HG03139 (cell line): Measurements from ENCODE around the gene DRAXIN.

ENCODE experiments used
- ATAC-seq: cut with Tn5 transposase; IDR thresholded peaks from one replicate; pipeline ENCODE4 v1.9.1; 2021; ENCODE audit not compliant: unreplicated experiment

The DRAXIN gene

DNA sequence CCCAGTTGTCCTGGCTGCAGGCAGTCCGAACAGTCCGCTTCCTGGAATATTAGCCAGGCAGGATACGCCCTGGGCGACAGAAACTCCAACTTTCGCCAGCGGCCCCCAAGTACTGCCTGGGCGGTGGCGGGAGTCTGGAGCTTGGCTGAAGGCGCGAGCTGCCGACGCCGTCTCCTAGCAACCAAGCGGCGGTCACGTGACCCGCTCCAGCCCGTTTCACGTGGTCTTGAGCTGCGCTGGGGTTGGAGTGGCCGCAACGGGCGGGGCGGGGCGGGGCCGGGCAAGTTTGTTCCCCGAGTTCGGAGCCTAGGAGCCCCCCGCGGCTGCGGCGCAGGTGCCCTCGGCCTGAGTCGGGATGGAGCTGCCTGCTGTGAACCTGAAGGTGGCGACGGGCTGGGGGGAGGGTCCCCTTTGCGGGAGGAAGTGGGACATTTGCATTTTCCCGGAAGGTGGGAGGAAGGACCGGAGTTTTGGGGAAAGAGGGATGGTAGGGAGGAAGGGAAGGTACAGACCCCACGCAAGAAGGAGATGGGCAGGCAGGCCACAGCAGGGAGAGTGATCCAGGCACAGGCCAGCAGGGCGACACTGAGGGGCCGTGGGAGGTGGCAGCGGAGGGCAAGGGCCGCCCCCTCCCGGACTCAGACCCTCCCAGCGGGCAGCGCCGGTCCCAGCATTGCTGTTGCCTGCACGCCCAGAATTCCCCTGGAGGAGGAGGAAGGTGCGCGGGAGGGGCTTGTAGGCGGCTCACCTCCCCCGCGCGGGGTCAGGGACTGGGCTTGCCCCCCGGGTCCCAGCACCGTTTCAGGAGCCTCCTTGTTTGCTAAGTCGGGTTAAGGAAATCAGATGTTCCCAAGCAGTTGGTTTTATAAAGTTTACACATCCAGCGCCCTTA, 44.6 kb downstream of the DRAXIN start, which contains the start of gene AGTRAP:
Gene AGTRAP, plus strand, starts transcription at position 283 of the 892 bp plus-strand sequence. Its CDS starts 73 bp downstream, at position 356.
- ATAC-seq: peak; percentile 55

DNA sequence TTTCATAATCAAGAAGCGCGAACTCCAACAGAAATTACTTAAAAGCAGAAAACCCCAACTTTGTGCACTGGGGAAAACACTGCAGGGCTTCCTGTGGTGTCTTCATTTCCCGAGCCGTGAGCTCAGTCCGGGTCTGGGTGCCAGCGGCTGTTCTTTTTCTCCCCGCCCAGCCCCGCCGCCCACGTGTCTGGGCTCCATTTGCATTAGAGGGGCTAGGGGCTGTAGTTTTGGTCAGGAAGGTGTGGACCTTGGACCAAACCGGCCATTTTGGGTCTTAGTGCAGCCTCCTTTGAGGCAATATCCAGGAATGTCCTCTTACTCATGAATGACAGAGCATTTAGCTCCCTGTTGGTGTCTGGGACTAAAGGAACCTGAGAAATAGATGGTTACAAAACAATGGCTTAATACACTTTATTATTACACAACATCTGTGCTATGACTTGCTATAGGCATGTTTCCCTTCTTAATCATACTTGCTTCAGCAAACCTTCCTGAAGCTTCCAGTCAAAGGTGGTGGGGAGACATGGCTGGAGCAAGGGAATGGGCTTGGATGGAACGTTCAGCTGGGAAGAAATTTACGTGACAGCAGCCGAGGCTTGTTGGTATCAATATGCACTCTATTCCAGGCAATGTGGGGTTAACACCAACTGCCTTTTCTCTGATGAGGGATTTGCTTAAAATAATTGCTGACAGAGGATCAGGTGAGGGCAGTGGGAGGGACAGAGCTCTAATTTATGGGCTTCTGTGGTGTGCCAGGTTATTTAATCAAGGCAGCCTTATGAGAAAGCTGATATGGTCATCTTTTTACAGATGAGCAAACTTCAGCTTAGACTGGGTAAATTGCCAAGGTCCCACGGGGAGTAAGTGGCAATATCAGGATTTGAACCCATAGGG, 45.5 kb downstream of the DRAXIN start:
- ATAC-seq: peak; percentile 28

DNA sequence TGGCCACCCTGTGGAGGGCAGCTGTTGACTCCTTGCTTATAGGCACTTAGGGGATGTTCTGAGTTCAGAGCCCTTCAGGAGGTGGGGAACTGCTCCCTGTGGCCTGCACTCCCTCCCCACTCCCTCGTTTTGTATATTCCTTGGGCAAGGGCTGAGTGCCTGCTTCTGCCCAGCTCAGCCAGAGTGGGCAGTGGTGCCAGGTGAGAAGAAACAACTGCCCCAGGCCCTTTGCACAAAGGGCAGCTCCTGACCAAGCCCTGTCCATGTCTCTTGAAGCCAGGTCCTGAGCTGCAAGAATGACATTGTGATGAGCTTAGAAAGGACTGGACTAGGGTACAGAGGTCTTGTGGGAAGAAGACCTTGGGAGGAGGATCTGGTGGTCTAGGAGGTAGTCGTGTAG, 46.6 kb downstream of the DRAXIN start:
- ATAC-seq: no peak

- no peak for ATAC-seq
These were observed 47.3 kb downstream of the DRAXIN start for GRCh38 chr1:11738783-11739182.

DNA sequence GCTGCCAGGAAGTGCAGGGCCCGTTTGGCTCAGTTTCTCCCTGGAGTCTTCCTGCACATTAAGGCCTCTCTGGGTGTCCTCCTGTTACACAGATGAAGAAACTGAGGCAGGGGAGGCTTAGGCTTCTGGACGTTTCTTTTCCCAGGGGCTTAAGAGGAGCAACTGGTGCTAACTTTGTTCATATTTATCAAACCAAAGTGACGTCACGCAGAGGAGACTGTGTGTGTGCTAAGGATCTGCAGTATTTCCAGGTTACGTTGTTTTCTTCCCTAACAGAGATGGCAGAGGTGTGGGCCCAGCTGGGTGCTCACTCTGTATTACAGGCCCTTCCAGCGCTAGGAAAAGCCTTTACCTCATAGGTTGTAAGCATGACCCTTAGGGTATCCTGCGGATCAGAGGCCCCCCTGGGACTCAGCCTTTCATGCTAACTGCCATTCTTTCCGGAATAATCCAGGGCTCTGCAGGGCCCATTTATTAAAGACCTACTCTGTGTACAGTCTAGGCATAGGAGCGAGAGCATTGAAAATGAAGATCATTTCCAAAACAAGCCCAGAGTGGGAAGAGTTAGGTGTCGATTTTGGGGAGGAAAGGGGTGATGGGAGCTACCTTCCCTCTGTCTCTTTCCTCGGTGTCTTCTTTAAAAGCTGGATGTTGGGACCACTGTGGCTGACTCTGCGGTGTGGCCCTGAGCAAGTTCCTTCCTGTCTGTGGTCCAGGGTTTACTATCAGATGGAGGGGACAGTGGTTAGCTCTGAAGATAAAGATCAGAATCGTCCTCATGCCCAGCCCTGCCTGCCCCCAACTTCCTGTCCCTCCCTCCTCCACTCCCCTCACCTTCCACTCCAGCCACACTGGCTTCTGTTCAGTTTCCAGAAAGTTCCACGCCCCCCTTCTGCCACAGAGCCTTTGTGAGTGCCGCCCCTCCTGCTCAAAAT, 49.0 kb downstream of the DRAXIN start:
- no peak for ATAC-seq

GRCh38 chr1:11741482-11741881, 50.0 kb downstream of the DRAXIN start:
- ATAC-seq: no peak

GRCh38 chr1:11741919-11742558, 50.5 kb downstream of the DRAXIN start:
- no peak for ATAC-seq

GRCh38 chr1:11744287-11744686, 52.8 kb downstream of the DRAXIN start:
- no peak for ATAC-seq

DNA sequence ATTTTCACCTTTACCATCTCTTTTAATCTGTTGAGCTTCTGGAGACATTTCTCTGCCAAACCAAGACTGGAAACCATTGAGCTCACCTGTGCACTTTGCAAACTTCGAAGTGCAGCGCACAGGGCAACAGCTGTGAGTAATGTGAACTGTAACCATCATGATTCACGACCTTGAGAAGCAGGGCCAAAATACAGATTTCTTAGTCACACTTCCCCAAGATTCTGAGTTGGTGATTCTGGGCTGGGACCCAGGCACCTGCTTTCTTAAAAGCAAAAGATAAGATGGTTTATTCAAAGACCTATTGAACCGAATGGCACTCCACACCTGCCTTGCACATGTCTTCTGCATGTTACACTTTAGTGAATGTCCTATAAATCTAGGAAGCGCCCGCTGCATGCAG, 54.6 kb downstream of the DRAXIN start:
- no peak for ATAC-seq

DNA sequence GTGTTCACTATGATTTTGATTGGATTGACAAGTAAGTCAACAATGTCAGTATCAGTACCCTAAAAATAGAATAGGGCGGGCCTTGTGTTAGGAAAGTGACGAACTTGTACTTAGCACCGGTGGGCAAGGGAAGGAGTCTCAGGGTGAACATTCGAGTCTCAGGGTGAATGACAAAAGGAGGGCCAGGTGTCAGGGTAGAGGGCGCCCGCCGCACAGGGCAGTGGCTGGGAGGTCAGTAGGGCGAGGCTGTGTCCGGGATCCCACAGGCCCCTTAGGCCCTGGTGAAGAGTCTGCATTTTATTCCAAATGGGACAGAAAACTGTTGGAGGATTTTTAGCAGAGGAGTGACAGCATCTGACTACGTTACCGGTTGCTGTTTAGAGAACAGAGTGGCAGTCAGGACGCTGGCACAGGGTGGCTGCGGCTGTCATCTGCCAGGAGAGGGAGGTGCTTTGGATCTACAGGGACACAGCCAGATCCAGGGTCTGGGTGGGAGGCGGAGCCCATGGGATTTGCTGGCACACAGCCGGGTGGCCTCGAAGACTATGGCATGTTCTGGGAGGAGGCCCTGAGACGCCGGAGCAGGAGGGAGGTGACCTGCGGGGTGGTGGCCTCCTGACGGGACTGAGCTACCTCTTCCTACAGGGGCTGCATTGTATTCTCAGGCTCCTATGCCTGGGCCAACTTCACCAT, 55.4 kb downstream of the DRAXIN start:
- ATAC-seq: no peak

- no peak for ATAC-seq
These were observed 57.0 kb downstream of the DRAXIN start for GRCh38 chr1:11748294-11749202.

- no peak for ATAC-seq
These were observed 57.7 kb downstream of the DRAXIN start for GRCh38 chr1:11749203-11749689.

GRCh38 chr1:11749996-11750395, 58.5 kb downstream of the DRAXIN start:
- no peak for ATAC-seq

DNA sequence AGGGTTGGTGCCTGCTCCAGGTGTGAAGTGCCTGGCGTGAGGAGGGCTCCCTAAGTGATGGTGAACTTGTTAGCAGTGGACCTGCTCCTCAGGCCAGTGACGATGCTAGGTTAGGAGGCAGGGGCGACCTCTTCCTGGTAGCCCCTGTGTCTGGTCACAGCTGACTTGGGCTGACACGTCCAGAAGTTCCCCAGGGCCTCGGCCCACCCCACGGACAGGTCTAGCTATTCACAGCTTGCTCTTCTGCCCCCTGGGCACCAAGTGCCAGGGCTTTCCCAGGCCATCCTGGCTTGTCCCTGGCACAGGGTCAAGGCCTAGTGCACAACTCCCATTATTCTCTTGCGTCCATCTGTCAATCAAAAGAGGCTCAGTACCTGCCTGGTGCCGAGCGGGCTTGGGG, 59.6 kb downstream of the DRAXIN start:
- no peak for ATAC-seq

GRCh38 chr1:11752359-11753088, 61.0 kb downstream of the DRAXIN start:
- no peak for ATAC-seq

DNA sequence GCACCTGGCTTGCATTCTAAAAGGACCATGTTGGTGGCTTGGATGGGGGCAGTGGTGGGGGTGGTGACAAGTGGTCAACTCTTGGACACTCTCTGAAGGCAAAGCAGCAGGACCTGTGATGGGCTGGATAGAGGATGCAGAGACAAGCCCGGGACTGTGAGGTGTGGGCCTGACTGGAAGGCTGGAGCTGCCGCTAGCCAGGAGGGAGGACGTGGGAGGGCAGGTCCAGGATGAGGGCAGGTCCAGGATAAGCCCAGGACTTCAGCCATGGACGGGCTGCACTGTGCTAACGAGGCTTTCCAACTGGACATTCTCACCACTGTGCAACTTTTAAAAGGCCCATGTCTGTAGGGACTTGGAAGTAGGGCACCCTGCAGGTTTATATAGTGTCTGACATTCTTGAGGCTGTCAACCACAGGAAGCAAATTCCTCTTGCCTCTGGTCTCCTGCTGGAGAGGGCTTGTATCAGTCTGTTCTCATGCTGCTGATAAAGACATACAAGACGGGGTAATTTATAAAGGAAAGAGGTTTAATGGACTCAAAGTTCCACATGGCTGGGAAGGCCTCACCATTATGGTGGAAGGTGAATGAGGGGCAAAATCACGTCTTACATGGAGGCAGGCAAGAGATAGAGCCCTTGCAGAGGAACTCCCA, 62.2 kb downstream of the DRAXIN start:
- no peak for ATAC-seq

DNA sequence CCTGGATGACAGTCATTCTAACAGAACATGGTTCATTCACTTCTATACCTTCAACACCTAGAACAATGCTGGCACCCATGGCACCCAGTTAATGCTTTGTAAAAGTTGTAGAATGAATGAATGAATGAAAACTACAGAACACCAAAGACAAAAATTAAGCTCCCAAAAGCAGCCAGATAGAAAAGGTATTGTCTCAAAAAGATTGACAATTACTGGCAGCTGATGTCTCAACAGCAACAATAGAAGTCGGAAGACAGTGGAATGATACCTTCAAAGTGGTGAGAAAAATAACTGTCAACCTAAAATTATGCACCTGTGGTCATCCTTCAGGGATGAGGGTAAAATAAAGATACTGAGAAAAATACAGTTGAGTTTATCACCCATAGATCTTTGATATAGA, 65.5 kb downstream of the DRAXIN start:
- ATAC-seq: no peak
